HL-60 (cell line): ENCODE measurements around the gene C19orf73.

Experiments used
- POLR2AphosphoS5 ChIP-seq: IDR thresholded peaks from 2 replicates; pipeline ENCODE4 v1.6.1; 2012; ENCODE audit warnings: low read depth
- SPI1 ChIP-seq: IDR thresholded peaks from 2 replicates; pipeline ENCODE4 v1.6.1; 2012; ENCODE audit warnings: low read depth, mild to moderate bottlenecking, borderline replicate concordance
- TF ChIP-seq, protein P1 (sequence below): IDR thresholded peaks from one replicate; pipeline ENCODE4 v1.5.1; 2011; ENCODE audit warnings: low read length, control low read depth, inconsistent platforms; ENCODE audit not compliant: insufficient read depth
- TF ChIP-seq, protein P2 (sequence below): IDR thresholded peaks from 2 replicates; pipeline ENCODE4 v1.6.1; 2012; ENCODE audit warnings: low read depth; ENCODE audit not compliant: insufficient replicate concordance

DNA sequence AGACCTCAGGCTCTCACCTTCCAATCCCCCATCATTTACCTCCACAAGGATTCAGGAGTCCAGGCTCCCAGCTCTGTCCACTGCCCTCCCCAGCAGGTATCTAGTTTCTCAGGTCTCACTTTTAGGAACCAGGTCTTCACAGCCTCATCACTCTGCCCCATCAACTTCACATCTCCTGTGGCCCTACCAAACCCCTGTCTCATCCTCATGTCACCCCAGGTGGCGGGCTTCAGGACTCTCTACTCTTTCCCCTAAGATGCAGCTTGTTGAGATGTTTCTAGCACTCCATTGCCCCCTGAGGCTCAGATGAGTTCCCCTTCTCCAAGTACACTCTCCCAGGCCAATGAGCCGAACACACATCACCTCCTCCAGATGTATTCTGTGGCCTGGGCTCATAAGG, 1.9 kb upstream of the C19orf73 start:
- TF ChIP-seq, protein P1, sequence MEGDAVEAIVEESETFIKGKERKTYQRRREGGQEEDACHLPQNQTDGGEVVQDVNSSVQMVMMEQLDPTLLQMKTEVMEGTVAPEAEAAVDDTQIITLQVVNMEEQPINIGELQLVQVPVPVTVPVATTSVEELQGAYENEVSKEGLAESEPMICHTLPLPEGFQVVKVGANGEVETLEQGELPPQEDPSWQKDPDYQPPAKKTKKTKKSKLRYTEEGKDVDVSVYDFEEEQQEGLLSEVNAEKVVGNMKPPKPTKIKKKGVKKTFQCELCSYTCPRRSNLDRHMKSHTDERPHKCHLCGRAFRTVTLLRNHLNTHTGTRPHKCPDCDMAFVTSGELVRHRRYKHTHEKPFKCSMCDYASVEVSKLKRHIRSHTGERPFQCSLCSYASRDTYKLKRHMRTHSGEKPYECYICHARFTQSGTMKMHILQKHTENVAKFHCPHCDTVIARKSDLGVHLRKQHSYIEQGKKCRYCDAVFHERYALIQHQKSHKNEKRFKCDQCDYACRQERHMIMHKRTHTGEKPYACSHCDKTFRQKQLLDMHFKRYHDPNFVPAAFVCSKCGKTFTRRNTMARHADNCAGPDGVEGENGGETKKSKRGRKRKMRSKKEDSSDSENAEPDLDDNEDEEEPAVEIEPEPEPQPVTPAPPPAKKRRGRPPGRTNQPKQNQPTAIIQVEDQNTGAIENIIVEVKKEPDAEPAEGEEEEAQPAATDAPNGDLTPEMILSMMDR: no peak
- TF ChIP-seq POLR2AphosphoS5 (no peak), SPI1 (no peak)
- TF ChIP-seq, protein P2, sequence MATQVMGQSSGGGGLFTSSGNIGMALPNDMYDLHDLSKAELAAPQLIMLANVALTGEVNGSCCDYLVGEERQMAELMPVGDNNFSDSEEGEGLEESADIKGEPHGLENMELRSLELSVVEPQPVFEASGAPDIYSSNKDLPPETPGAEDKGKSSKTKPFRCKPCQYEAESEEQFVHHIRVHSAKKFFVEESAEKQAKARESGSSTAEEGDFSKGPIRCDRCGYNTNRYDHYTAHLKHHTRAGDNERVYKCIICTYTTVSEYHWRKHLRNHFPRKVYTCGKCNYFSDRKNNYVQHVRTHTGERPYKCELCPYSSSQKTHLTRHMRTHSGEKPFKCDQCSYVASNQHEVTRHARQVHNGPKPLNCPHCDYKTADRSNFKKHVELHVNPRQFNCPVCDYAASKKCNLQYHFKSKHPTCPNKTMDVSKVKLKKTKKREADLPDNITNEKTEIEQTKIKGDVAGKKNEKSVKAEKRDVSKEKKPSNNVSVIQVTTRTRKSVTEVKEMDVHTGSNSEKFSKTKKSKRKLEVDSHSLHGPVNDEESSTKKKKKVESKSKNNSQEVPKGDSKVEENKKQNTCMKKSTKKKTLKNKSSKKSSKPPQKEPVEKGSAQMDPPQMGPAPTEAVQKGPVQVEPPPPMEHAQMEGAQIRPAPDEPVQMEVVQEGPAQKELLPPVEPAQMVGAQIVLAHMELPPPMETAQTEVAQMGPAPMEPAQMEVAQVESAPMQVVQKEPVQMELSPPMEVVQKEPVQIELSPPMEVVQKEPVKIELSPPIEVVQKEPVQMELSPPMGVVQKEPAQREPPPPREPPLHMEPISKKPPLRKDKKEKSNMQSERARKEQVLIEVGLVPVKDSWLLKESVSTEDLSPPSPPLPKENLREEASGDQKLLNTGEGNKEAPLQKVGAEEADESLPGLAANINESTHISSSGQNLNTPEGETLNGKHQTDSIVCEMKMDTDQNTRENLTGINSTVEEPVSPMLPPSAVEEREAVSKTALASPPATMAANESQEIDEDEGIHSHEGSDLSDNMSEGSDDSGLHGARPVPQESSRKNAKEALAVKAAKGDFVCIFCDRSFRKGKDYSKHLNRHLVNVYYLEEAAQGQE: no peak
